Measurements from ENCODE around the gene CASP1. TPM values are rescaled to one million over a fixed set of nuclear protein-coding genes. Genes with fewer than 3 reads are reported as not detected.
"Not testable (repeated sequence)": the region's sequence is repeated elsewhere in the genome, so short reads cannot be mapped to it uniquely, and the experiment has no call there.

CASP1 gene
- total RNA-seq, 1 donor from 2014 or later, result 106 TPM

DNA sequence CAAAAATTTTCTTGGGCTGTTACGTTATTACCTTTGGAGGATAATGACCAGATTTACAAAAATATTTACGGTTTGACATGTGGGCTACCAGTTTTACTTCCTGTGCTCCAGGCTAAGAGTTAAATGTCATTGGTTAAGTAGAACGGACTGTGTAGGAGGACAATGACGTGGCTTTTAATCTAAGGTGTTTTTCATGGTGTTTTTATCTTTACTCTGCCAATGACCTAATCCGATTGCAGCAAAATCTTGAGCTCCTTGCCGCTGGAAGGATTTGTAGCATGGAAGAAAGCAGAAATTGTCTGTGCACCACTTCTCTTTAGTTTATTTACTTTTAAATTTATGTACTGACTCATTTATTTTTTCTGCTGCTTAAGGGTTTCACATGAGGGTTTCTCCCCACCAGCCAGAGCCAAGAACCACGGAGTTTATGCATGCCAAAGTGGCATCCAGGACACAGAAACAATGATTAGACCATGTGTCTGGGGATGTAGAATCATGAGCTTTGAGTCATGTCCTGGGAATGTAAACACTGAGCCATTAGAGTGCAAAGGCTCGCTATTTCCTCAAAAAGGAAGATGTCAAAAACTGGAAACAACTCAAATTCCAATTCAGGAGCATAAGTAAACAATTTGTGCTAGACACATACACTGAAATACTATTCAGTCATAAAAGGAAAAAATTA lies 12.1 kb upstream of the CASP1 start:
- Histone ChIP-seq H3K9me3 (no peaks in the 10 kb centered on the region), H3K4me1 (peaks cover 34% of the 10 kb centered on the region), H3K36me3 (no peaks in the 10 kb centered on the region), H3K27me3 (no peaks in the 10 kb centered on the region), H3K4me3 (no peak overlapping the region), H3K27ac (peak overlapping the region; percentile 47)
- no peak for DNase-seq
- TF ChIP-seq CTCF (IDR thresholded peaks at IDR 0.05), result no peak
- peak; percentile 78 for ATAC-seq
- intact Hi-C loops (cut with DNase I), result no loop called here

DNA sequence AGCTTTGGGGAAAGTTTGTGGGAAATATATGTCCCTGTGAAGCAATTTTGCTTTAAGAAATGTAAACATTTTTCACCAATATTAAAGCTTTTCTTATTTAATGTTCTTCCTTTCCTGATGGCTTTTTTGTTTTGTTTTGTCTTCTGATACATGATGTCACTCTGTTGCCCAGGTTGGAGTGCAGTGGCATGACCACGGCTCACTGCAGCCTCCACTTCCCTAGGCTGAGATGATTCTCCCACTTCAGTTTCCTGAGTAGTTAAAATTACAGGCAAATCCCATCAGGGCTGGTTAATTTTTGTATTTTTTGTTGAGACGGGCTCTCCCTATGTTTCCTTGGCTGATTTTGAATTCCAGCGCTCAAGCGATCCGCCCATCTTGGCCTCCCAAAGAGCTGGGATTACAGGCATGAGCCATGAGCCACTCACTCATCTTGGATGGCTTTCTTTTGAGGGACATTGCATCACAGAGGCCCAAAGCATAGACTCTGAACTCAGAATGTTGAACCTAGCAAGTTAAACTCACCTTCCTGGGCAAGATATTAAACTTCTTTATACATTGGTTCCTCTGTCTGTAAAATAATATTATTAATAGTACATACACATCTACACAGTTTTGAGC lies 10.8 kb upstream of the CASP1 start:
- DNase-seq (no peak), ATAC-seq (no peak)
- Histone ChIP-seq H3K4me1 (peaks cover 35% of the 10 kb centered on the region), H3K27ac (peak overlapping the region; percentile 90), H3K36me3 (peaks cover 8% of the 10 kb centered on the region), H3K4me3 (peak overlapping the region; percentile 55), H3K9me3 (no peaks in the 10 kb centered on the region), H3K27me3 (no peaks in the 10 kb centered on the region)
- intact Hi-C loops (cut with DNase I), result no loop called here
- TF ChIP-seq CTCF (IDR thresholded peaks at IDR 0.05), result no peak

DNA sequence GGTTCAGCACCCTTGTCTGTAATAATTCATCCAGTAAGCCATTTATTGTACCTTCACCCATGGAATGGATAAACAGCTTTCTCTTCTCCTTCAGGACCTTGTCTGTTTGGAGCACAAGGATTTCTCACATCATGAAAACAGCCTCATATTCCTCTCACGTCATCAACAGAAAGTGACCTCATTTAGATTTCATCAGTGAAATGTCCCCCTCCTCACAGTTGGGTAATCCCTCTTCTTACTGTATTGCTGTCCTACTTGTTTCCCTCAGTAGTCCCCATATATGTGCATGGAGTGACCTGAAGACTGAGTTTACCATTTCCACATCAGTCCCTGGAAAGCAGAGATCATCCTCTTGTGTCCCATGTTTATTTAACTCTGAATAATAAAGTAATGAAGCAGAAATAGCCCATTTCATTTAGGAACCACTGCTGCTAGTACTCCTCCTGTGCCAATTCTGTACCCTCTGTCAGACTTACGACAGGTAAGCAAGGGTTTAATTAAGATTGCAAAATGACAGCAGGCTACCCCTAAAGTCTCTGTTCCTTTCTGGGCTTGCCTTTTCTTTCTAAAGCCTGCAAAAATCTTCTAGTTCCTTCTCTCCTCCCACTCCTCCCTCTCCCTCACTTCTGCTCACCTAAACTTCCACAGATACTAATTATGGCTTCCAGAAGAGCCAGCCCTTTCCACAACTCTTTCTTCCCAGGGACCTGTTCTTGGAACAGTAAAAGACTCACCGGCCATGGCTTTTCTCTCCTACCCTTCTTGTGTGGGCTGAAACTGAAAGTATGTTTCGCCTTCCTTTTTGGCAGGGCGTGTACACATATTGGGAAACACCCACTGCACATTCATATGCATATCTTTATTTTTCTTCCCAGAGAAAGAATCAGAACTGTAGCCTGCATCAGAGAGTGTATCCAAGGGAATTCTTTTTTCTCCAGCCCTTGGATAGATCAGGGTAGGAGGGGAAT lies 9.9 kb upstream of the CASP1 start, which contains the start of gene CARD16:
CARD16 (minus strand) TSS at position 779 of the 968 bp plus-strand sequence; CDS start at position 741, 38 bp downstream.
- peak; percentile 90 for ATAC-seq
- Histone ChIP-seq H3K36me3 (peaks cover 13% of the 10 kb centered on the region), H3K4me3 (peak within 1 kb of the TSS; percentile 55), H3K4me1 (peaks cover 35% of the 10 kb centered on the region), H3K27ac (peak within 1 kb of the TSS; percentile 90)
- intact Hi-C loops (cut with DNase I); H3K27me3 ChIP-seq; DNase-seq; H3K9me3 ChIP-seq: not testable (repeated sequence)

DNA sequence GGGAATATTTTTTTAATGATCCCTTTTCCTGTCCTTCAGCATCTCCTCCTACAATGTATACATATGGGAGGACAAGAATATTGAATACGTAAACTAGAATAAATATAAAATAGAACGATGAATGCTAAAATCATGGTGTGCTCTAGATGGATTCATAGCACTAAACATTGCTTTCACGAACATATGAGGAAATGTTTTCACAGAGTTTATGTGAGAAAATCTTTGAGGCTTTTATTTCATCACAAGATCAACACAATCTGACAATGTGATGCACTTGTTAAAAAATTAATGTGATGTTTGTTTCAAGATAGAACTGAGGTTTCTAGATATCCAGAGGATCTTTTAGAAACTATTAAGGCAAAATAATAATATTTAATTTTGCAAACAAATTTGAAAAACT lies 7.2 kb upstream of the CASP1 start:
- Histone ChIP-seq H3K4me3 (peak overlapping the region; percentile 55), H3K9me3 (no peaks in the 10 kb centered on the region), H3K27ac (no peak overlapping the region), H3K4me1 (peaks cover 30% of the 10 kb centered on the region), H3K27me3 (no peaks in the 10 kb centered on the region), H3K36me3 (peaks cover 13% of the 10 kb centered on the region)
- DNase-seq, result no peak
- no peak for ATAC-seq
- intact Hi-C loops (cut with DNase I), result no loop called here
- no peak for TF ChIP-seq CTCF (IDR thresholded peaks at IDR 0.05)

GRCh38 chr11:105040703-105041102 lies 5.8 kb upstream of the CASP1 start:
- ATAC-seq (no peak), DNase-seq (no peak)
- intact Hi-C loops (cut with DNase I), result no loop called here
- H3K9me3 ChIP-seq, result no peaks in the 10 kb centered on the region
- H3K4me1 ChIP-seq, result peaks cover 23% of the 10 kb centered on the region
- H3K4me3 ChIP-seq, result no peak overlapping the region
- H3K27me3 ChIP-seq, result no peaks in the 10 kb centered on the region
- peaks cover 13% of the 10 kb centered on the region for H3K36me3 ChIP-seq
- H3K27ac ChIP-seq, result no peak overlapping the region
- no peak for TF ChIP-seq CTCF (IDR thresholded peaks at IDR 0.05)

DNA sequence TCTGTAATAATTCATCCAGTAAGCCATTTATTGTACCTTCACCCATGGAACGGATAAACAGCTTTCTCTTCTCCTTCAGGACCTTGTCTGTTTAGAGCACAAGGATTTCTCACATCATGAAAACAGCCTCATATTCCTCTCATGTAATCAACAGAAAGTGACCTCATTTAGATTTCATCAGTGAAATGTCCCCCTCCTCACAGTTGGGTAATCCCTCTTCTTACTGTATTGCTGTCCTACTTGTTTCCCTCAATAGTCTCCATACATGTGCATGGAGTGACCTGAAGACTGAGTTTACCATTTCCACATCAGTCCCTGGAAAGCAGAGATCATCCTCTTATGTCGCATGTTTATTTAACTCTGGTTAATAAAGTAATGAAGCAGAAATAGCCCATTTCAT lies 556 bp downstream of the CASP1 start:
- intact Hi-C loops (cut with DNase I); H3K27me3 ChIP-seq; DNase-seq; H3K4me1 ChIP-seq; H3K9me3 ChIP-seq; ATAC-seq: not testable (repeated sequence)
- H3K27ac ChIP-seq, result peak overlapping the region; percentile 83
- peak overlapping the region; percentile 52 for H3K4me3 ChIP-seq
- peaks cover 21% of the 10 kb centered on the region for H3K36me3 ChIP-seq

All from upper lobe of right lung (tissue), 1 donor.